GM15510 (cell line): Measurements from ENCODE around the gene ECPAS.

Experiments
- POLR2A ChIP-seq: IDR thresholded peaks from 3 replicates; pipeline ENCODE4 v1.6.1; 2011; ENCODE audit warnings: borderline replicate concordance; ENCODE audit not compliant: insufficient read length; ENCODE audit errors: extremely low read depth

Gene ECPAS

DNA sequence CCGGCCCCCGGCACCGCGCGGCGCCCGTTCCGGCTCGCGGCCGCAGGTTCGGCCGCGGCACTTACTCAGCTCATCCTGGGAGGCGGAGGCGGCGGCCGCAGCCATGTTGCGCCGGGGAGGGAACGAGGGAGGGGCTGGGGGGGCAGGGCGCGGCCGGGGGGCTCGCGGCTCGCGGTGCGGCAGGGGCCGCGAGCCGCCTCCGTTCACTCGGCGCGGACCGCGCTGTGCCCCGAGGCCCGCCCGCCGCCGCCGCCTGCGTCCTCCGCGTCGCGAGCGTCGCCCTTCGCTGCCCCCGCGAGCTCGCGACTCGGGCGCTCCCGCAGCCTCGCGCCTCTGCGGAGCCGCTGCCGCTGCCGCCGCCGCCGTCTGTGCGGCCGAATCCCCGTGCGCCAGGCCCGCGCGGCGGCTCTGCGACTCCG lies 735 bp downstream of the ECPAS start:
- peak; percentile 12 for TF ChIP-seq POLR2A

GRCh38 chr9:111482694-111483438 lies 1.3 kb downstream of the ECPAS start:
- peak; percentile 37 for TF ChIP-seq POLR2A

GRCh38 chr9:111481885-111482636 lies 2.1 kb downstream of the ECPAS start:
- TF ChIP-seq POLR2A = no peak

DNA sequence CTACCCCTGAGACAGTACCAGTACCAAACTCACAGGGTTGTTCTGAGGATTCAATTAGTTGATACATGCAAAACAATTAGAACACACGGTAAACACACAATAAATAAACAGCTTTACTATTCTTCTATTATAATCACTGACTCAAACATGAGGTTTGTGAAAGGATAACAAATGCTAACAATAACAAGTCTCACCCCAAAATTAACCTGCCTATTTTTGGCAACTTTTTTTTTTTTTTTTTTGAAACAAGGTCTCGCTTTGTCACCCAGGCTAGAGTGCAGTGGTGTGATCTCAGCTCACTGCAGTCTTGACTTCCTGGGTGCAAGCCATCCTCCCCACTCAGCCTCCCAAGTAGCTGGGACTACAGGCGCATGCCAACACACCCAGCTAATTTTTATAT lies 6.5 kb downstream of the ECPAS start:
- no peak for TF ChIP-seq POLR2A

DNA sequence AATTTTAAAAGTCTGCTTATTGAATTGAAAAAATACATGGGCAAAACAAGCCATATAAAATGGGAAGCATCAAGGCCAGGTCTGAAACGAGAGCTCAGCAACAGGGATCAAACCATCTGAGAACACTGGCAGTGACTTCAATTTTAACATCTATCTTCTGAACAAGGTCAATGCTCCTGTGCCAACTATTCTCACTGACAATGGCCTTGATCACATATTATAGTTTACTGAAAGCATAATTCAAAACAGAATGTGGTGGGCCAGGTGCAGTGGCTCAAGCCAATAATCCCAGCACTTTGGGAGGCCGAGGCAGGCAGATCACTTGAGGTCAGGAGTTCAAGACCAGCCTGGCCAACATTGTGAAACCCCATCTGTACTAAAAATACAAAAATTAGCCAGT lies 9.0 kb downstream of the ECPAS start:
- no peak for TF ChIP-seq POLR2A

DNA sequence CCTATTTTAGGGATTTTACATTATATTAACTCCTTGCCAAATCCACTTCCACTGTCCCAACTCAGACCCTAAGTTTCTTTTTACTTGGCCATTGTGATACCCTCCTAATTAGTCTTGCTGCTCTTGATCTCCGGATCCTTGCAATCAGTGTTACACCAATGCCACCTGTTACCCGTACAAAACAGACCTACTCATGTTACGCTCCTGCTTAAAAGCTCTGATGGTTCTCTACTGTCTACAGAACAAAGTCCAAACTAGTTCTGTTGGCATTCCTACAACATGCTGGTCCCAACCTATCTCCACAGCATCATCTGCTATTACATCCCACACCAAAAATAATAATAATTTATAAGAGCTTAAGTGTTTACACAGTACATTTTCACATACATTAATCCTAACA lies 9.8 kb downstream of the ECPAS start:
- TF ChIP-seq POLR2A = no peak

- no peak for TF ChIP-seq POLR2A
Observed at GRCh38 chr9:111467778-111468367, 16.3 kb downstream of the ECPAS start.

GRCh38 chr9:111463048-111463447 lies 21.1 kb downstream of the ECPAS start:
- TF ChIP-seq POLR2A = no peak

- no peak for TF ChIP-seq POLR2A
Observed at GRCh38 chr9:111458139-111459009, 25.8 kb downstream of the ECPAS start.

- no peak for TF ChIP-seq POLR2A
Observed at GRCh38 chr9:111456529-111456928, 27.7 kb downstream of the ECPAS start.

DNA sequence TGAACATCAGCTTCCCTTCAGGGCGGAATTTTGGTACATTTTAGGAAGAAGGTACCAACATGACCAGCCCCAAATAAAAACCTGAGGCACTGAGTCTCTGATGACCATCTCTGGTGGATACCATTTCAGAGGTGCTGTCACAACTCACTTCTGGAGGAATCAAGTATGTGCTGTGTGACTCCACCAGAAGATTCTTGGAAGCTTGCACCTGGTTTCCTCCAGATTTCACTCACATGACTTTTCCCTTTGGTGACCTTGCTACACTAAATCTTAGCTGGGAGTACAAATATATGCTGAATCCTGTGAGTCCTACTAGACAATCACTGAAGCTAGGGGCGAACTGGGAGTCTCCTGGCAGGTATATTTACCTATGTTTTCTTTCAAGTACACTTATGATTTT lies 28.5 kb downstream of the ECPAS start:
- no peak for TF ChIP-seq POLR2A

DNA sequence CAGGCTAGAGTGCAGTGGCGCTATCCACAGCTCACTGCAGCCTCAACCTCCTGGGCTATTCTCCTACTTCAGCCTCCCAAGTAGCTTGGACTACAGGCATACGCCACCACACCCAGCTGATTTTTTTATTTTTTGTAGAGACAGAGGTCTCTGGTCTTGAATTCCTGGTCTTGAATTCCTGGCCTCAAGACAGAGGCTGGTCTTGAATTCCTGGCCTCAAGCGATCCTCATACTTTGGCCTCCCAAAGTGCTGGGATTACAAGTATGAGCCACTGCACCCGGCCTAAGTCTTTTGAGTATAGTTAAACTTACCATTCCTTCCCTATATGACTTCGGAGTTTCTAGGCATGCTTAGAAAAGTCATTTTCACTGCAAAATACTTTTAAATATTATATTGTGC lies 29.4 kb downstream of the ECPAS start:
- no peak for TF ChIP-seq POLR2A

DNA sequence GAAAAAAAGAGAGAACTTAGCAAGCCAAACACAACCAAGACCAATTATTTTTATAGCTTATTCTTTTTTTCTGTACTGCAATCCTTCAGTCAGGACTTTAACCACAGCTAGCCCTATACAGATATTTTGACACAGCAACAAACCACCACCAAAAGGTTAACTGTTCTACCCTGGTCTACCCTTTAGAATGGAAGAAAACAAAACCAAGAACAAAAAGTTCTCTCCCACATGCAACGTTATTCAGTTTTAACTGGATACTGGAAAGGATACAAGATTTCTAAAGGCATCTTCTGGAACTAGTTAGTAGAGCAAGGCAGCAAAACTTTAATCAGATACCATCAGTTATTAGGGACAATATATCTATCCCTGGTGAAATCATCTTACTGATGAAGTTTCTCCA lies 32.6 kb downstream of the ECPAS start:
- TF ChIP-seq POLR2A = no peak

GRCh38 chr9:111450124-111450523 lies 34.1 kb downstream of the ECPAS start:
- TF ChIP-seq POLR2A = no peak

DNA sequence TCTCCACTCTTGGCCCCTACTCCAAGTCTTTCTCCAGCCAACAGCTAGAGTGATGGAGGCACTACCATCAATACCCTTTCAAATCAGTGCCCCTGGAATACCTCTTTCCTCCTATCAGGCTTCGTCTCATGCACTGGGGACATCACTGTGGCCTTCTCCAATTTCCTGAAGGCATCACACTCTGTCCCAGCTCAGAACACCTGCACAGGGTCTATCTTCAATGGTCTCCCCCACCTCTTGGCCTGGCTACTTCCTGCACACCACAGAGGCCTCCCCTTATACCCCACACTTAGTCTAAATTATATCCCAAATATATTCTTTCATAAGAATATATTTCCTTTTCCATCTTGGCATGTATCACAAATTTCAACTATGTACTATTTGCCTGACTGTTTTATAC lies 34.5 kb downstream of the ECPAS start:
- TF ChIP-seq POLR2A = no peak
